ENCODE results near the gene PIM1.
"Not testable (repeated sequence)": the region's sequence is repeated elsewhere in the genome, so short reads cannot be mapped to it uniquely, and the experiment has no call there.

PIM1 gene

GRCh38 chr6:37192666-37193065, 22.7 kb downstream of the PIM1 start:
- no peak for TF ChIP-seq ZFX (IDR thresholded peaks at IDR 0.05; ENCODE audit: borderline replicate concordance)
- TF ChIP-seq CTCF (IDR thresholded peaks at IDR 0.05) = no peak

GRCh38 chr6:37194886-37195285, 24.9 kb downstream of the PIM1 start:
- H3K27ac ChIP-seq = not testable (repeated sequence)

More at GRCh38 chr6:37192666-37193065, 22.7 kb downstream of the PIM1 start:
- no peak overlapping the region for H3K27ac ChIP-seq

- H3K27ac ChIP-seq = not testable (repeated sequence)
These were observed 26.5 kb downstream of the PIM1 start for GRCh38 chr6:37196451-37196850.

- H3K27ac ChIP-seq = no peak overlapping the region
These were observed 30.1 kb downstream of the PIM1 start for GRCh38 chr6:37200085-37200484.

GRCh38 chr6:37201726-37202125, 31.8 kb downstream of the PIM1 start:
- TF ChIP-seq CTCF (IDR thresholded peaks at IDR 0.05) = no peak
- TF ChIP-seq ZFX (IDR thresholded peaks at IDR 0.05; ENCODE audit: borderline replicate concordance) = no peak
- H3K27ac ChIP-seq = no peak overlapping the region

More at GRCh38 chr6:37200085-37200484, 30.1 kb downstream of the PIM1 start:
- TF ChIP-seq CTCF (IDR thresholded peaks at IDR 0.05) = no peak
- no peak for TF ChIP-seq ZFX (IDR thresholded peaks at IDR 0.05; ENCODE audit: borderline replicate concordance)

- H3K27ac ChIP-seq = no peak overlapping the region
- TF ChIP-seq ZFX (IDR thresholded peaks at IDR 0.05; ENCODE audit: borderline replicate concordance) = no peak
These were observed 33.0 kb downstream of the PIM1 start for GRCh38 chr6:37202788-37203491.

GRCh38 chr6:37204014-37204751, 34.2 kb downstream of the PIM1 start:
- no peak overlapping the region for H3K27ac ChIP-seq
- no peak for TF ChIP-seq CTCF (IDR thresholded peaks at IDR 0.05)

- no peak for TF ChIP-seq CTCF (IDR thresholded peaks at IDR 0.05)
- no peak for TF ChIP-seq ZFX (IDR thresholded peaks at IDR 0.05; ENCODE audit: borderline replicate concordance)
- no peak overlapping the region for H3K27ac ChIP-seq
These were observed 35.4 kb downstream of the PIM1 start for GRCh38 chr6:37205175-37205996.

All from 22Rv1 (cell line).